A549 (cell line): ENCODE data around the gene NUDT16L1. TPM values are rescaled to one million over a fixed set of nuclear protein-coding genes. Genes with fewer than 3 reads are reported as not detected.

Experiments
- ATAC-seq, 2 experiments: fragments of 200-7000 bp in 1 of 2; fragments of >200 bp in 1 of 2; cut with Nextera tagmentation in 1 of 2; cut with Tn5 transposase in 1 of 2; 3 replicates each; pipeline versions ENCODE4 v1.8.0 to v1.9.1; 2018 to 2020; ENCODE audit warnings: mild to moderate bottlenecking in 1 of 2, moderate library complexity in 1 of 2
- CTCF ChIA-PET: fragments of 300-600 bp; sonication (Branson Sonifier 250); formaldehyde crosslinking; extraction: SDS; loops from one replicate; lab custom pipeline; 2021; ENCODE audit warnings: antibody characterized with exemption, inconsistent platforms; lab: Yijun Ruan, JAX
- POLR2A ChIA-PET: fragments of 350-600 bp; formaldehyde crosslinking; extraction: SDS; loops from one replicate; lab custom pipeline; 2021; ENCODE audit warnings: antibody characterized with exemption, inconsistent platforms; lab: Yijun Ruan, JAX
- DNase-seq, 2 experiments: peaks; one replicate each; pipeline versions ENCODE4 v3.0.0 to v3.0.0-alpha.2; 2011 to 2016; ENCODE audit warnings: low read depth in 1 of 2, low spot score in 1 of 2
- FAIRE-seq: peaks from 2 replicates; lab custom pipeline; 2011; peaks lifted over from hg19 to GRCh38; lab: Jason Lieb, UNC
- H3K27ac ChIP-seq, 2 experiments: fragments of >200 bp; sonication (Bioruptor Twin); formaldehyde crosslinking; 3 replicates each; pipeline ENCODE4 v1.5.1; 2016 to 2017
- H3K4me1 ChIP-seq: fragments of >200 bp; sonication (Bioruptor Twin); formaldehyde crosslinking; 3 replicates; pipeline ENCODE4 v1.6.1; 2016
- H3K4me2 ChIP-seq: fragments of >200 bp; sonication (Bioruptor Twin); formaldehyde crosslinking; 3 replicates; pipeline ENCODE4 v1.6.1; 2016
- H3K4me3 ChIP-seq: fragments of >200 bp; sonication (Bioruptor Twin); formaldehyde crosslinking; 3 replicates; pipeline ENCODE4 v1.5.1; 2016
- H3K9me3 ChIP-seq: fragments of >200 bp; sonication (Bioruptor Twin); formaldehyde crosslinking; 3 replicates; pipeline ENCODE4 v1.6.1; 2016
- ATOH8 ChIP-seq: fragments of 250-450 bp; sonication (Bioruptor Pico); IDR thresholded peaks from 2 replicates; pipeline ENCODE4 v1.5.0; 2020; ENCODE audit warnings: low read depth, mild to moderate bottlenecking, moderate library complexity
- FOSL2 ChIP-seq, 2 experiments: fragments of 450-650 bp in 1 of 2; fragments of >200 bp in 1 of 2; sonication (Bioruptor Twin) in 1 of 2; formaldehyde crosslinking; IDR thresholded peaks; 2 replicates each; pipeline versions ENCODE4 v1.5.0 to v1.6.1; 2016 to 2020; ENCODE audit warnings: mild to moderate bottlenecking in 1 of 2, moderate library complexity in 1 of 2
- HEYL ChIP-seq: fragments of 250-450 bp; sonication (Bioruptor Pico); IDR thresholded peaks from 2 replicates; pipeline ENCODE4 v1.8.0; 2021; ENCODE audit warnings: mild to moderate bottlenecking, moderate library complexity
- HMGXB4 ChIP-seq: fragments of 250-450 bp; sonication (Bioruptor Pico); IDR thresholded peaks from 2 replicates; pipeline ENCODE4 v1.5.0; 2021; ENCODE audit warnings: mild to moderate bottlenecking, moderate library complexity, borderline replicate concordance
- JUNB ChIP-seq: fragments of >200 bp; sonication (Bioruptor Twin); formaldehyde crosslinking; IDR thresholded peaks from 2 replicates; pipeline ENCODE4 v1.6.1; 2016
- MAZ ChIP-seq: fragments of 150-350 bp; IDR thresholded peaks from 2 replicates; pipeline ENCODE4 v1.6.1; 2014; ENCODE audit warnings: antibody characterized with exemption, low read depth, low read length, borderline replicate concordance
- NFE2L2 ChIP-seq: fragments of 150-350 bp; conservative IDR thresholded peaks from 2 replicates; pipeline ENCODE4 v1.6.1; 2014; ENCODE audit warnings: low read length
- POLR2A ChIP-seq: IDR thresholded peaks from 2 replicates; pipeline ENCODE4 v1.6.1; 2012; ENCODE audit warnings: mild to moderate bottlenecking, low read length
- REST ChIP-seq: fragments of 200-600 bp; sonication (generic); IDR thresholded peaks from 2 replicates; pipeline ENCODE4 v1.6.1; 2016; ENCODE audit warnings: antibody characterized with exemption, mild to moderate bottlenecking, moderate library complexity
- RFX5 ChIP-seq: fragments of 450-650 bp; IDR thresholded peaks from 2 replicates; pipeline ENCODE4 v1.7.1; 2014; ENCODE audit warnings: antibody characterized with exemption, mild to moderate bottlenecking, moderate library complexity
- TP53 ChIP-seq: fragments of 250-450 bp; sonication (Bioruptor Pico); IDR thresholded peaks from 2 replicates; pipeline ENCODE4 v1.5.0; 2021; ENCODE audit warnings: mild to moderate bottlenecking, moderate library complexity
- USF2 ChIP-seq: fragments of 450-650 bp; IDR thresholded peaks from 2 replicates; pipeline ENCODE4 v1.6.1; 2014; ENCODE audit warnings: antibody characterized with exemption
- ZSCAN20 ChIP-seq: fragments of 250-450 bp; sonication (Bioruptor Pico); IDR thresholded peaks from 2 replicates; pipeline ENCODE4 v1.8.0; 2022; ENCODE audit warnings: mild to moderate bottlenecking, moderate library complexity
- WGBS: methylation state at CpG from one replicate; pipeline ENCODE4 v1.1.6; 2017; ENCODE audit errors: missing lambda C conversion rate; 5-methylcytosine and 5-hydroxymethylcytosine counted together
- polyA plus RNA-seq, 4 experiments: library from polyadenylated mRNA; depleted of rRNA in 3 of 4; stranded (reverse); fragments of >200 nt; fragmentation: RNase III in 1 of 4; extraction: RNeasy Plus Mini Kit Qiagen cat#74134 plus additional on column Dnase treatment in 1 of 4; gene quantifications; 2 replicates in 3 of 4; 3 replicates in 1 of 4; pipeline ENCODE4 v1.2.3, GENCODE V29; 2011 to 2017
- small RNA-seq, 6 experiments: library from RNA; depleted of rRNA; stranded (forward); fragments of <200 nt; gene quantifications; one replicate each; pipeline ENCODE3, GENCODE V24; 2012

NUDT16L1 gene
- polyA plus RNA-seq, 2 of the 4 experiments (the other 2 are of a cell fraction), result 15.5 to 22.9 TPM

GRCh38 chr16:4744555-4745273 is 51.4 kb downstream of the NUDT16L1 start:
- no peak overlapping the region for H3K27ac ChIP-seq
- ChIA-PET POLR2A (interaction anchor here (0.7 kb wide), 1 partner anchor 10 kb away, joined by 3 read pairs; the partner anchor contains the start of genes ANKS3 and DNAAF8), CTCF (interaction anchor here (0.7 to 1.5 kb wide), 4 partner anchors 10 to 514 kb away, joined by 3 to 4 read pairs (median 4); no protein-coding TSS in a partner anchor)
- no peak overlapping the region for H3K4me3 ChIP-seq
- ATAC-seq (peak in 1 of 2 experiments; percentile 10; a peak in 3 of 6 replicates), DNase-seq (no peak), FAIRE-seq (no peak)
- TF ChIP-seq NFE2L2, result no peak
- TF ChIP-seq ATOH8 (CRISPR knock-in tag), result no peak
- no peak for TF ChIP-seq MAZ
- TF ChIP-seq FOSL2 (IDR thresholded peaks at IDR 0.05), result no peak
- TF ChIP-seq FOSL2 (CRISPR knock-in tag; IDR thresholded peaks at IDR 0.05), result no peak
- TF ChIP-seq REST, result no peak
- TF ChIP-seq RFX5, result no peak
- TF ChIP-seq ZSCAN20, result no peak
- TF ChIP-seq POLR2A, result no peak
- TF ChIP-seq HMGXB4 (CRISPR knock-in tag), result no peak
- no peak for TF ChIP-seq HEYL
- TF ChIP-seq TP53 (CRISPR knock-in tag), result no peak
- no peaks in the 10 kb centered on the region for H3K9me3 ChIP-seq
- 71% methylated on average over 10 of the region's 13 CpGs for WGBS
- H3K4me2 ChIP-seq, result no peak overlapping the region
- no peaks in the 10 kb centered on the region for H3K4me1 ChIP-seq

GRCh38 chr16:4745274-4745569 is 51.9 kb downstream of the NUDT16L1 start:
- DNase-seq (no peak), ATAC-seq (peak in 1 of 2 experiments; percentile 11; a peak in 2 of 6 replicates), FAIRE-seq (no peak)
- Histone ChIP-seq H3K4me1 (no peaks in the 10 kb centered on the region), H3K9me3 (no peaks in the 10 kb centered on the region), H3K27ac (no peak overlapping the region), H3K4me3 (no peak overlapping the region), H3K4me2 (no peak overlapping the region)
- WGBS, result 100% methylated on average over 3 of the region's 3 CpGs
- TF ChIP-seq JUNB (no peak), USF2 (peak; percentile 81)
- ChIA-PET POLR2A (interaction anchor here (0.7 kb wide), 1 partner anchor 11 kb away, joined by 3 read pairs; the partner anchor contains the start of genes ANKS3 and DNAAF8), CTCF (interaction anchor here (1.5 kb wide), 1 partner anchor 10 kb away, joined by 4 read pairs; no protein-coding TSS in a partner anchor)

Small RNA genes lying within 50 kb of the gene (small RNA-seq; reads per million reads assigned to genes)
- 0 to 2.8 (median 0) reads per million in 6 experiments for gene MIR6769A

Other genes with a start within 250 kb of the NUDT16L1 start
- 36.3 and 36.4 TPM in 2 replicates for gene NMRAL1, start 218.9 kb upstream of the NUDT16L1 start, polyA plus RNA-seq (2011; rRNA removed)
- 47.4 to 55.8 TPM (median 48.8 TPM) in 3 replicates for gene NMRAL1, start 218.9 kb upstream of the NUDT16L1 start, polyA plus RNA-seq (2017; fragmentation: RNase III; extraction: RNeasy Plus Mini Kit Qiagen cat#74134 plus additional on column Dnase treatment)
- gene HMOX2, start 217.2 kb upstream of the NUDT16L1 start, polyA plus RNA-seq (2011; rRNA removed), result 35.4 and 37.3 TPM in 2 replicates
- gene HMOX2, start 217.2 kb upstream of the NUDT16L1 start, polyA plus RNA-seq (2017; fragmentation: RNase III; extraction: RNeasy Plus Mini Kit Qiagen cat#74134 plus additional on column Dnase treatment), result 47.7 to 49.6 TPM (median 49.5 TPM) in 3 replicates
- gene CDIP1, start 154.8 kb upstream of the NUDT16L1 start, polyA plus RNA-seq (2011; rRNA removed), result 3.7 and 4.4 TPM in 2 replicates
- 7.8 to 8.4 TPM (median 8.3 TPM) in 3 replicates for gene CDIP1, start 154.8 kb upstream of the NUDT16L1 start, polyA plus RNA-seq (2017; fragmentation: RNase III; extraction: RNeasy Plus Mini Kit Qiagen cat#74134 plus additional on column Dnase treatment)
- gene C16orf96, start 137.2 kb upstream of the NUDT16L1 start, polyA plus RNA-seq (2011; rRNA removed), result 0.03 TPM in 1 of 2 replicates, not detected in the other
- 0.01 to 0.03 TPM in 2 of 3 replicates, not detected in the other for gene C16orf96, start 137.2 kb upstream of the NUDT16L1 start, polyA plus RNA-seq (2017; fragmentation: RNase III; extraction: RNeasy Plus Mini Kit Qiagen cat#74134 plus additional on column Dnase treatment)
- gene UBALD1, start 78.7 kb upstream of the NUDT16L1 start, polyA plus RNA-seq (2011; rRNA removed), result 10.0 and 10.2 TPM in 2 replicates
- 33.2 to 36.6 TPM (median 34.1 TPM) in 3 replicates for gene UBALD1, start 78.7 kb upstream of the NUDT16L1 start, polyA plus RNA-seq (2017; fragmentation: RNase III; extraction: RNeasy Plus Mini Kit Qiagen cat#74134 plus additional on column Dnase treatment)
- gene MGRN1, start 68.7 kb upstream of the NUDT16L1 start, polyA plus RNA-seq (2011; rRNA removed), result 4.3 and 8.2 TPM in 2 replicates
- 28.2 to 30.6 TPM (median 29.9 TPM) in 3 replicates for gene MGRN1, start 68.7 kb upstream of the NUDT16L1 start, polyA plus RNA-seq (2017; fragmentation: RNase III; extraction: RNeasy Plus Mini Kit Qiagen cat#74134 plus additional on column Dnase treatment)
- 19.8 and 22.7 TPM in 2 replicates for gene ANKS3, start 40.7 kb downstream of the NUDT16L1 start, polyA plus RNA-seq (2011; rRNA removed)
- 22.4 to 30.6 TPM (median 27.1 TPM) in 3 replicates for gene ANKS3, start 40.7 kb downstream of the NUDT16L1 start, polyA plus RNA-seq (2017; fragmentation: RNase III; extraction: RNeasy Plus Mini Kit Qiagen cat#74134 plus additional on column Dnase treatment)
- gene DNAAF8, start 41.0 kb downstream of the NUDT16L1 start, polyA plus RNA-seq (2011; rRNA removed), result 1.6 and 1.7 TPM in 2 replicates
- 0.73 to 1.6 TPM (median 0.89 TPM) in 3 replicates for gene DNAAF8, start 41.0 kb downstream of the NUDT16L1 start, polyA plus RNA-seq (2017; fragmentation: RNase III; extraction: RNeasy Plus Mini Kit Qiagen cat#74134 plus additional on column Dnase treatment)
- 4.6 and 4.7 TPM in 2 replicates for gene ZNF500, start 73.6 kb downstream of the NUDT16L1 start, polyA plus RNA-seq (2011; rRNA removed)
- 5.2 to 6.7 TPM (median 6.4 TPM) in 3 replicates for gene ZNF500, start 73.6 kb downstream of the NUDT16L1 start, polyA plus RNA-seq (2017; fragmentation: RNase III; extraction: RNeasy Plus Mini Kit Qiagen cat#74134 plus additional on column Dnase treatment)
- not detected in 2 replicates for gene SEPTIN12, start 94.8 kb downstream of the NUDT16L1 start, polyA plus RNA-seq (2011; rRNA removed)
- 0.14 TPM in 1 of 3 replicates, not detected in the others for gene SEPTIN12, start 94.8 kb downstream of the NUDT16L1 start, polyA plus RNA-seq (2017; fragmentation: RNase III; extraction: RNeasy Plus Mini Kit Qiagen cat#74134 plus additional on column Dnase treatment)
- not detected in 2 replicates for gene SMIM22, start 101.8 kb downstream of the NUDT16L1 start, polyA plus RNA-seq (2011; rRNA removed)
- gene SMIM22, start 101.8 kb downstream of the NUDT16L1 start, polyA plus RNA-seq (2017; fragmentation: RNase III; extraction: RNeasy Plus Mini Kit Qiagen cat#74134 plus additional on column Dnase treatment), result not detected in 3 replicates
- 7.2 and 7.9 TPM in 2 replicates for gene ROGDI, start 109.1 kb downstream of the NUDT16L1 start, polyA plus RNA-seq (2011; rRNA removed)
- 12.4 to 18.9 TPM (median 15.1 TPM) in 3 replicates for gene ROGDI, start 109.1 kb downstream of the NUDT16L1 start, polyA plus RNA-seq (2017; fragmentation: RNase III; extraction: RNeasy Plus Mini Kit Qiagen cat#74134 plus additional on column Dnase treatment)
- 33.8 and 37.1 TPM in 2 replicates for gene GLYR1, start 153.7 kb downstream of the NUDT16L1 start, polyA plus RNA-seq (2011; rRNA removed)
- 52.0 to 55.1 TPM (median 54.5 TPM) in 3 replicates for gene GLYR1, start 153.7 kb downstream of the NUDT16L1 start, polyA plus RNA-seq (2017; fragmentation: RNase III; extraction: RNeasy Plus Mini Kit Qiagen cat#74134 plus additional on column Dnase treatment)
- gene UBN1, start 153.9 kb downstream of the NUDT16L1 start, polyA plus RNA-seq (2011; rRNA removed), result 14.2 and 15.9 TPM in 2 replicates
- 18.0 to 20.0 TPM (median 18.3 TPM) in 3 replicates for gene UBN1, start 153.9 kb downstream of the NUDT16L1 start, polyA plus RNA-seq (2017; fragmentation: RNase III; extraction: RNeasy Plus Mini Kit Qiagen cat#74134 plus additional on column Dnase treatment)
- gene PPL, start 243.6 kb downstream of the NUDT16L1 start, polyA plus RNA-seq (2011; rRNA removed), result 2.6 and 2.7 TPM in 2 replicates
- 1.8 to 2.9 TPM (median 2.0 TPM) in 3 replicates for gene PPL, start 243.6 kb downstream of the NUDT16L1 start, polyA plus RNA-seq (2017; fragmentation: RNase III; extraction: RNeasy Plus Mini Kit Qiagen cat#74134 plus additional on column Dnase treatment)